Measurements from ENCODE around the gene TMEM33.

GRCh38 chr4:41963105-41963504 is 27.9 kb downstream of the TMEM33 start:
- TF ChIP-seq EZH2 (IDR thresholded peaks at IDR 0.05; ENCODE audit: borderline replicate concordance, low read depth, low read length, poor library complexity, severe bottlenecking) (no peak), CTCF (conservative IDR thresholded peaks at IDR 0.05; ENCODE audit: low read depth, low read length) (peak; percentile 59; the same call in 1 of the 2 replicates)

Data from A673 (cell line).